ENCODE measurements around the gene RHOG.
A peak's percentile ranks its signal among the peaks of the same experiment; 100 is the strongest.

Gene RHOG

DNA sequence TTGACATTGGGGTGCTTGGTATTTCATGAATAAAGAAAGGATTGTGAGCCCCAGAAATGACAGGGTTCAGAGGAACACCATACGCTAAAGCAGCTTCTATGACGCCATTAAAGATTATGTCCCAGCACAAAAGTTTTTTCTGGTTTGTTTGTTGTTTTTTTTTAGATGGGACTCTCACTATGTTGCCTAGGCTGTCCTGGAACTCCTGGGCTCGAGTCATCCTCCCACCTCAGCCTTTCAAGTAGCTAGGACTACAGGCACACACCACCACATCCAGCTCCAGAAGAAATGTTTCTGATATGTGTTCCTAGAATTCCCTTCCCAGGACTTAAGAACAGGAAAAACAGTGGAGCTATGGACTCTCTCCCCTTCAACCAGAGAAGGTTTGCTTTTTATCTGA is 2.6 kb upstream of the RHOG start:
- H3K27ac ChIP-seq (ENCODE audit: insufficient read depth in 1 of 2, low read depth in 1 of 2, low read length in 2 of 2, poor library complexity in 1 of 2, severe bottlenecking in 2 of 2) = no peak overlapping the region
- WGBS (ENCODE audit: insufficient coverage) = 100% methylated on average over 2 of the region's 3 CpGs
- CTCF ChIA-PET = interaction anchor here (0.6 to 24.5 kb wide), 8 partner anchors 6 to 227 kb away, joined by 3 to 423 read pairs (median 138); partner anchors contain the start of genes RHOG and STIM1
- no peaks in the 10 kb centered on the region for H3K9me3 ChIP-seq (ENCODE audit: control extremely low read depth in 1 of 5, control insufficient read depth in 4 of 5, insufficient read depth in 2 of 5, low read depth in 1 of 5, low read length in 4 of 5)
- POLR2A ChIA-PET = no interaction called here
- H3K4me1 ChIP-seq (ENCODE audit: control extremely low read depth in 1 of 4, control insufficient read depth in 4 of 4, insufficient read depth in 4 of 4, low read length in 3 of 4) = peaks cover 7 to 28% (median 26%) of the 10 kb centered on the region in 4 experiments
- DNase-seq = no peak
- no peaks in the 10 kb centered on the region for H3K27me3 ChIP-seq (replicated peaks in 2 of 5; ENCODE audit: control insufficient read depth in 4 of 5, insufficient read depth in 5 of 5, low read length in 4 of 5)
- no peak overlapping the region for H3K4me3 ChIP-seq (ENCODE audit: control insufficient read depth in 1 of 7, extremely low read depth in 1 of 7, insufficient read depth in 4 of 7, low read depth in 2 of 7, low read length in 6 of 7)
- peaks cover 0 to 4% (median 0%) of the 10 kb centered on the region in 4 experiments for H3K36me3 ChIP-seq (ENCODE audit: control insufficient read depth in 4 of 4, insufficient read depth in 4 of 4, low read length in 3 of 4)

DNA sequence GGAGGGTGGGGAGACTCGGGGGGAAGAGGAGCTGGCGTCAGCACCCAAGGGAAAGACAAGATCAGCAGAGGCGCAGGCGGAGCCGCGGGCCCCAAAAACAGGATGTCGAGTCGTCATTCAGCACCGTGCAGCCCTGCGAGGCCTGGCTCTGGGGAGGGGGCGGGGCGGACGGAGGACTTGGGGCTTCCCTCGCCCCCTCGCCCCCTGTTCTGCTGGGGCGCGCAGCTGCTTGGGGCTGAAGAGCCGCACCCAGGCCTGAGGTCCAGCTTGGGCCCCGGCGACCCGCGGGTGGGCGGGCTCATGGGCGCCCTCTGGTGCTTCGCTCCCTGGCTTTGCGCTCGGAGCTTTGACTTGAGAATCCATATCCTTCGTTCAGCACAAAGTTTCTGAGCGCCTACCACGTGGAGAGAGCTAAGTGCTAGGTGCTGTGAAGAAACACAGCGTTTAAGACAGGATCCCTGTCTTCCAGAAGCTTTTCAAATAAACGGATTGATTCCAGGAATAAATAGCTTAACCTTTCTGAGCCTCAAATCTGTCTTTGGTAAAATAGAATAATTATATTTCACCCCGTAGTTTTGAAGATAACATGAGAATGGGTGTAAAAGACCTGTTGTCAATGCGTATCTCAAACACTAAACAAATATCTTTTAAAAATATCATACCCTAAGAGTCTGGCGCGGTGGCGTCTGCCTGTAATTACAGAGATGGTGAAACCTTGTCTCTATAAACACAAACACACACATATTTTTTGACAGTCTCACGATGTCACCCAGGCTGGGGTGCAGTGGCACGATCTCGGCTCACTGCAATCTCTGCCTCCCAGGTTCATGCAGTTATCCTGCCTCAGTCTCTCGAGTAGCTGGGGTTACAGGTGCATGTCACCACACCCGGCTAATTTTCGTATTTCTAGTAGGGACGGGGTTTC is 929 bp upstream of the RHOG start:
- WGBS (ENCODE audit: insufficient coverage) = 19% methylated on average over 36 of the region's 44 CpGs
- no peaks in the 10 kb centered on the region for H3K9me3 ChIP-seq (ENCODE audit: control extremely low read depth in 1 of 5, control insufficient read depth in 4 of 5, insufficient read depth in 2 of 5, low read depth in 1 of 5, low read length in 4 of 5)
- H3K27ac ChIP-seq (ENCODE audit: insufficient read depth in 1 of 2, low read depth in 1 of 2, low read length in 2 of 2, poor library complexity in 1 of 2, severe bottlenecking in 2 of 2) = peak overlapping the region; percentile 88 to 92
- peak overlapping the region in 6 of 7 experiments; percentile 40 to 89 (median 57) for H3K4me3 ChIP-seq (ENCODE audit: control insufficient read depth in 1 of 7, extremely low read depth in 1 of 7, insufficient read depth in 4 of 7, low read depth in 2 of 7, low read length in 6 of 7)
- ChIA-PET POLR2A (interaction anchor here (0.7 to 4.2 kb wide), 8 partner anchors 8 to 226 kb away, joined by 3 to 24 read pairs (median 4); partner anchors contain the start of genes NUP98 and STIM1), CTCF (interaction anchor here (0.6 to 24.5 kb wide), 26 partner anchors 4 to 240 kb away, joined by 3 to 423 read pairs (median 4); partner anchors contain the start of genes PGAP2, RHOG and STIM1)
- DNase-seq = peak; percentile 95 to 99 (median 98)
- H3K27me3 ChIP-seq (replicated peaks in 2 of 5; ENCODE audit: control insufficient read depth in 4 of 5, insufficient read depth in 5 of 5, low read length in 4 of 5) = no peaks in the 10 kb centered on the region
- peaks cover 20 to 44% (median 42%) of the 10 kb centered on the region in 4 experiments for H3K4me1 ChIP-seq (ENCODE audit: control extremely low read depth in 1 of 4, control insufficient read depth in 4 of 4, insufficient read depth in 4 of 4, low read length in 3 of 4)
- peaks cover 0 to 4% (median 0%) of the 10 kb centered on the region in 4 experiments for H3K36me3 ChIP-seq (ENCODE audit: control insufficient read depth in 4 of 4, insufficient read depth in 4 of 4, low read length in 3 of 4)

DNA sequence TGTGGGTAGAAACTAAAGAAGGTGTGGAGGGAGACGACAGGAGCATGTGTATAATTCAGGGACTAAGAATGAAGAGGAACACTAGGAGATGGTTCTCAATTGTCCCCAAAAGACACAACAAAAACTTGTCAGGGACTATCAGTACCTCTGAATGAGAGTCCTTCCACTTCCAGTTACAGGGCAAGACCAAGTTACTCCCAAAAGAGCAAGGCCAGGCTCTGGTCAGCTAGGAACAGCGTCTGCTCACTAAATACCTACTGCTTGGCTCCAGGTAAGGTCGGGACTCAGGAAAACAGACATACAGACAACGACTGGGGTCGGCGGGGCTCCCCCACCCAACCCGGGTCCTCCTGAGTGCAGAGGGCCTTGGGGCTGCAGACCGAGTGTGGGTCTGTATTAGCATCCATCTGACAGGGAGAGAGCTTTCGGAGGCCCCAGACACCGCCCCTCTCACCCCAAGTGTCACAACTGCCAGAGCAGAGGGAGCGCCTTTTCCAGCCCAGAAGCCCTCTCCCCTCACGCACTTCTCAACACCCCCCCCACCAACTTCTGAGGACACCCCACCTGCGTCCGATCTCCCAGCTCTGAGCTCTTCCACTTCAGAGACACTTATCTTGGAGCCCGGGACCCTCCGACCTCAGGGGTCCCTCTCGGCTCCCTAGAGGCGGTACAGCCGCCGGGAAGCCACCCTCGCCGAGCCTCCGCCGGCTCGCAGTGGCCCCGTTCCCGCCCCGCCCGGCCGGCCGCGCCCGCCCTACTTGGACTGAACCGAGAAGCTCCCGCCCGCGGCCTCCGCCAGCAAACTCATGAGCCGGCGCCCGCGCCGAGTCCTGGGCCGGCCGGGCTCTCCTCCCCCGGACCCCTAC is 522 bp downstream of the RHOG start:
- Histone ChIP-seq H3K4me3 (ENCODE audit: control insufficient read depth in 1 of 7, extremely low read depth in 1 of 7, insufficient read depth in 4 of 7, low read depth in 2 of 7, low read length in 6 of 7) (peak overlapping the region; percentile 81 to 94 (median 89)), H3K36me3 (ENCODE audit: control insufficient read depth in 4 of 4, insufficient read depth in 4 of 4, low read length in 3 of 4) (peaks cover 0 to 8% (median 0%) of the 10 kb centered on the region in 4 experiments), H3K9me3 (ENCODE audit: control extremely low read depth in 1 of 5, control insufficient read depth in 4 of 5, insufficient read depth in 2 of 5, low read depth in 1 of 5, low read length in 4 of 5) (no peaks in the 10 kb centered on the region), H3K27ac (ENCODE audit: insufficient read depth in 1 of 2, low read depth in 1 of 2, low read length in 2 of 2, poor library complexity in 1 of 2, severe bottlenecking in 2 of 2) (peak overlapping the region; percentile 88 to 92), H3K4me1 (ENCODE audit: control extremely low read depth in 1 of 4, control insufficient read depth in 4 of 4, insufficient read depth in 4 of 4, low read length in 3 of 4) (peaks cover 28 to 56% (median 55%) of the 10 kb centered on the region in 4 experiments), H3K27me3 (replicated peaks in 2 of 5; ENCODE audit: control insufficient read depth in 4 of 5, insufficient read depth in 5 of 5, low read length in 4 of 5) (no peaks in the 10 kb centered on the region)
- 0% methylated on average over 37 of the region's 46 CpGs for WGBS (ENCODE audit: insufficient coverage)
- ChIA-PET CTCF (interaction anchor here (0.6 to 24.5 kb wide), 12 partner anchors 3 to 231 kb away, joined by 3 to 423 read pairs (median 4); partner anchors contain the start of genes PGAP2, RHOG and STIM1), POLR2A (interaction anchor here (0.5 to 4.2 kb wide), 6 partner anchors 10 to 227 kb away, joined by 3 to 24 read pairs (median 7); partner anchors contain the start of genes NUP98 and STIM1)
- DNase-seq = peak in 2 of 3 donors; percentile 54 to 63

DNA sequence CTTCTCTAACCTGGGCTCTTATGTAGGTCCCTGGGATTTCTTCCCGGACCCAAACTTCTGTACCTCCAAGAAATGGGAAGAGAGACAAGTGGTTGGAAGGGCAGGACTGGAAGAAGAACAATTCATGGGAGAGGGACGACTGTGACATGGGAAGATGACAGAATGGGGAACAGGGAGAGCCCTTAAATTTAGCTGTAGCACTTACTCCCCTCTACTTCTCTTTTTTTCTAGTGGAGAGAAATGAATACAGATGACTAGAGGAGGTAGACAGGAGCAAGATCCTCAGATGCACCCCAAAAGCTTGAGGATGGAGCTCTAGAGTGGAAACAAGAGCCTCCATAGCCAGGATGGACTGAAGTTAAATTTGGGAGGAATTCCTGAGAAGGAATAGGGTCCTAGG is 2.3 kb downstream of the RHOG start:
- Histone ChIP-seq H3K9me3 (ENCODE audit: control extremely low read depth in 1 of 5, control insufficient read depth in 4 of 5, insufficient read depth in 2 of 5, low read depth in 1 of 5, low read length in 4 of 5) (no peaks in the 10 kb centered on the region), H3K36me3 (ENCODE audit: control insufficient read depth in 4 of 4, insufficient read depth in 4 of 4, low read length in 3 of 4) (peaks cover 0 to 23% (median 0%) of the 10 kb centered on the region in 4 experiments), H3K27me3 (replicated peaks in 2 of 5; ENCODE audit: control insufficient read depth in 4 of 5, insufficient read depth in 5 of 5, low read length in 4 of 5) (no peaks in the 10 kb centered on the region), H3K27ac (ENCODE audit: insufficient read depth in 1 of 2, low read depth in 1 of 2, low read length in 2 of 2, poor library complexity in 1 of 2, severe bottlenecking in 2 of 2) (peak overlapping the region; percentile 65 to 92), H3K4me3 (ENCODE audit: control insufficient read depth in 1 of 7, extremely low read depth in 1 of 7, insufficient read depth in 4 of 7, low read depth in 2 of 7, low read length in 6 of 7) (peak overlapping the region in 6 of 7 experiments; percentile 85 to 94 (median 89)), H3K4me1 (ENCODE audit: control extremely low read depth in 1 of 4, control insufficient read depth in 4 of 4, insufficient read depth in 4 of 4, low read length in 3 of 4) (peaks cover 41 to 74% (median 72%) of the 10 kb centered on the region in 4 experiments)
- DNase-seq = peak in 1 of 3 donors; percentile 47
- CTCF ChIA-PET = interaction anchor here (0.9 to 24.5 kb wide), 8 partner anchors 1 to 245 kb away, joined by 3 to 423 read pairs (median 138); partner anchors contain the start of genes RHOG and STIM1
- POLR2A ChIA-PET = interaction anchor here (0.6 to 4.2 kb wide), 3 partner anchors 12 to 253 kb away, joined by 3 to 24 read pairs (median 3); partner anchors contain the start of gene STIM1
- WGBS (ENCODE audit: insufficient coverage) = no CpG with 5 or more reads among the region's 2 CpGs

DNA sequence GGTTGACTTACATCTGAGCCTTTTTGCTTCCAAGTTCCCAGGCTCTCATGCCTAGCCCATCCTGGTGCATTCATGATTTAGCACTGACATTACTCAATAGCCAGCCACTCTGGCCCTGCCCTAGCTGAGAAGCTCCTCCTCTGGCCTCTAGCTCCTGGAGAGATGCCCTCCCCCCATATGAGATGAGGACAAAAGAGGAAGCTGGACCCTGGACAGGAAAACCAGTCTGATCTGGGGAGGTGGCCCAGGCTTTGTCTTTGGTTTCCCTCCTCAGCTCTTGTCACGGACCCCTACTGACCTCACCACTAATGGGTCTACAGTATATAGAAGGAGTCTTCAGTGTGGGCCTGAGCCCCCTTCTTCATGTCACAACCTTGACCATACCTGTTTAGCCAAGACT is 3.0 kb downstream of the RHOG start:
- Histone ChIP-seq H3K27me3 (replicated peaks in 2 of 5; ENCODE audit: control insufficient read depth in 4 of 5, insufficient read depth in 5 of 5, low read length in 4 of 5) (no peaks in the 10 kb centered on the region), H3K4me1 (ENCODE audit: control extremely low read depth in 1 of 4, control insufficient read depth in 4 of 4, insufficient read depth in 4 of 4, low read length in 3 of 4) (peaks cover 46 to 80% (median 79%) of the 10 kb centered on the region in 4 experiments), H3K27ac (ENCODE audit: insufficient read depth in 1 of 2, low read depth in 1 of 2, low read length in 2 of 2, poor library complexity in 1 of 2, severe bottlenecking in 2 of 2) (peak overlapping the region; percentile 65 to 92), H3K9me3 (ENCODE audit: control extremely low read depth in 1 of 5, control insufficient read depth in 4 of 5, insufficient read depth in 2 of 5, low read depth in 1 of 5, low read length in 4 of 5) (no peaks in the 10 kb centered on the region), H3K36me3 (ENCODE audit: control insufficient read depth in 4 of 4, insufficient read depth in 4 of 4, low read length in 3 of 4) (peaks cover 0 to 30% (median 0%) of the 10 kb centered on the region in 4 experiments), H3K4me3 (ENCODE audit: control insufficient read depth in 1 of 7, extremely low read depth in 1 of 7, insufficient read depth in 4 of 7, low read depth in 2 of 7, low read length in 6 of 7) (peak overlapping the region in 6 of 7 experiments; percentile 85 to 94 (median 89))
- no CpG with 5 or more reads among the region's 1 CpG for WGBS (ENCODE audit: insufficient coverage)
- ChIA-PET POLR2A (interaction anchor here (0.6 to 4.2 kb wide), 3 partner anchors 11 to 17 kb away, joined by 3 to 24 read pairs (median 4); partner anchors contain the start of gene STIM1), CTCF (interaction anchor here (0.9 to 24.5 kb wide), 8 partner anchors 1 to 246 kb away, joined by 3 to 423 read pairs (median 138); partner anchors contain the start of genes RHOG and STIM1)
- peak; percentile 43 to 77 (median 76) for DNase-seq

DNA sequence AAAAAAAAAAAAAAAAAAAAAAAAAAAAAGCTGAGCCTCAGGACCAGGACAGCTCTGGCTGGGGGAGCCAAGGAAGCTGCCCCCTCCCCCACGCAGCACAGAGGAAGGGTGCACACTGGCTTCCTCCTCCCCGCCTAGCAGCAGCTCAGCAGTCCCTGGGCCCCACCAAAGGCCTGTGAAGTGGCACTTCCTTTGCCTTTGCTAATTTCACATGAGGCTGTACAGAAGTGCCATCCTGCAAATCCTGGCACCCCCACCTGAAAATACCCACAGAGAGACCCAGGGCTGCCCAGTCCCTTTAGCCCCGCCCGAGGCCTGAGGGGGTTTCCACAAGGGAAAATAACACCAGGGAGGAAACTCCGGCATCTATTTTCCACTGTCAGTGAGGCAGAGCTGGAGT is 3.9 kb downstream of the RHOG start:
- Histone ChIP-seq H3K27me3 (replicated peaks in 2 of 5; ENCODE audit: control insufficient read depth in 4 of 5, insufficient read depth in 5 of 5, low read length in 4 of 5) (no peaks in the 10 kb centered on the region), H3K9me3 (ENCODE audit: control extremely low read depth in 1 of 5, control insufficient read depth in 4 of 5, insufficient read depth in 2 of 5, low read depth in 1 of 5, low read length in 4 of 5) (no peaks in the 10 kb centered on the region), H3K4me1 (ENCODE audit: control extremely low read depth in 1 of 4, control insufficient read depth in 4 of 4, insufficient read depth in 4 of 4, low read length in 3 of 4) (peaks cover 48 to 85% (median 84%) of the 10 kb centered on the region in 4 experiments), H3K27ac (ENCODE audit: insufficient read depth in 1 of 2, low read depth in 1 of 2, low read length in 2 of 2, poor library complexity in 1 of 2, severe bottlenecking in 2 of 2) (peak overlapping the region; percentile 46 to 92), H3K4me3 (ENCODE audit: control insufficient read depth in 1 of 7, extremely low read depth in 1 of 7, insufficient read depth in 4 of 7, low read depth in 2 of 7, low read length in 6 of 7) (peak overlapping the region in 4 of 7 experiments; percentile 23 to 94 (median 88)), H3K36me3 (ENCODE audit: control insufficient read depth in 4 of 4, insufficient read depth in 4 of 4, low read length in 3 of 4) (peaks cover 0 to 38% (median 0%) of the 10 kb centered on the region in 4 experiments)
- ChIA-PET POLR2A (interaction anchor here (0.9 kb wide), 1 partner anchor 11 kb away, joined by 4 read pairs; no protein-coding TSS in a partner anchor), CTCF (interaction anchor here (1.1 to 19.0 kb wide), 5 partner anchors 13 to 236 kb away, joined by 4 to 314 read pairs (median 10); partner anchors contain the start of genes RHOG and STIM1)
- DNase-seq = peak in 1 of 3 donors; percentile 36
- WGBS (ENCODE audit: insufficient coverage) = 30% methylated on average over 2 of the region's 5 CpGs
